Breast epithelium (tissue), 3 donors: ENCODE measurements around the gene TRIM8.

Source experiments
- POLR2A ChIP-seq: fragments of 450-650 bp; IDR thresholded peaks from one replicate; pipeline ENCODE4 v1.6.1; 2016; ENCODE audit warnings: antibody characterized with exemption, mild to moderate bottlenecking, moderate library complexity
- TF ChIP-seq, protein P1 (sequence below), 3 donors: fragments of 450-650 bp; IDR thresholded peaks; one replicate each; pipeline ENCODE4 v1.5.1; 2016 to 2017; ENCODE audit warnings: antibody characterized with exemption in 3 of 3, mild to moderate bottlenecking in 3 of 3, moderate library complexity in 3 of 3

DNA sequence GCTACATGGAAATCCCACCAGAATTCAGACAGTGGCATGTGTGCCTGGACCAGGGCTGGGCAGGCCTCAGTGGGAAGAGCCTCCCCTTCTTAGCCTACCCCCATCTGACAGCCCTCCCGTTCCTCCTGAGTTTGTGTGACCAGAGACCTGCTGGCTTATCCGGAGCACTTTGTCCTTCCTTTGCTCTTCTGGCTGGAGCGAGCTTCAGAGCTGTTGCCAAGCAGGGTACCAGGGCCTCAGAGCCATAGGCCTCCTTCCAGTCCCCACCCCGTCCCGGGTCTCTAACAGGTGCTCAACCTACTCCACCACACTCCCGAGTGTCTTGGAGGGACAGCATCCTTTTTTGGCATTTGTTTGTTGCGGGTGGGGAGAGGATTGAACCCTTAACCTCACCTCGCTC, 26.5 kb upstream of the TRIM8 start:
- TF ChIP-seq, protein P1, sequence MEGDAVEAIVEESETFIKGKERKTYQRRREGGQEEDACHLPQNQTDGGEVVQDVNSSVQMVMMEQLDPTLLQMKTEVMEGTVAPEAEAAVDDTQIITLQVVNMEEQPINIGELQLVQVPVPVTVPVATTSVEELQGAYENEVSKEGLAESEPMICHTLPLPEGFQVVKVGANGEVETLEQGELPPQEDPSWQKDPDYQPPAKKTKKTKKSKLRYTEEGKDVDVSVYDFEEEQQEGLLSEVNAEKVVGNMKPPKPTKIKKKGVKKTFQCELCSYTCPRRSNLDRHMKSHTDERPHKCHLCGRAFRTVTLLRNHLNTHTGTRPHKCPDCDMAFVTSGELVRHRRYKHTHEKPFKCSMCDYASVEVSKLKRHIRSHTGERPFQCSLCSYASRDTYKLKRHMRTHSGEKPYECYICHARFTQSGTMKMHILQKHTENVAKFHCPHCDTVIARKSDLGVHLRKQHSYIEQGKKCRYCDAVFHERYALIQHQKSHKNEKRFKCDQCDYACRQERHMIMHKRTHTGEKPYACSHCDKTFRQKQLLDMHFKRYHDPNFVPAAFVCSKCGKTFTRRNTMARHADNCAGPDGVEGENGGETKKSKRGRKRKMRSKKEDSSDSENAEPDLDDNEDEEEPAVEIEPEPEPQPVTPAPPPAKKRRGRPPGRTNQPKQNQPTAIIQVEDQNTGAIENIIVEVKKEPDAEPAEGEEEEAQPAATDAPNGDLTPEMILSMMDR (IDR thresholded peaks at IDR 0.05) = no peak
- TF ChIP-seq POLR2A = no peak
